Measurements from ENCODE around the gene MOV10. TPM values are rescaled to one million over a fixed set of nuclear protein-coding genes. Genes with fewer than 3 reads are reported as not detected.

The MOV10 gene
- total and polyA plus RNA-seq, 9 of the 15 experiments (the other 6 are each of a cell fraction or from before 2014, with no cell fraction given): 16.7 to 105 (median 49.5) TPM

- TF ChIP-seq MEF2D (tag; conservative IDR thresholded peaks at IDR 0.05; ENCODE audit: low read depth): no peak
- 0 out of 2 replicates have a peak, but pooled peaks have one; percentile 49 for TF ChIP-seq MYNN (IDR thresholded peaks at IDR 0.05)
- no peak for TF ChIP-seq MYNN (CRISPR knock-in tag; IDR thresholded peaks at IDR 0.05)
- TF ChIP-seq ETV5 (CRISPR knock-in tag; IDR thresholded peaks at IDR 0.05; ENCODE audit: low read depth): 0 out of 2 replicates have a peak, but pooled peaks have one; percentile 34
- TF ChIP-seq TCF3 (CRISPR knock-in tag; IDR thresholded peaks at IDR 0.05): peak; percentile 23
- no peak for TF ChIP-seq E4F1 (CRISPR knock-in tag; IDR thresholded peaks at IDR 0.05; ENCODE audit: borderline replicate concordance)
- no peak for TF ChIP-seq MAX (CRISPR knock-in tag; IDR thresholded peaks at IDR 0.05)
- peak; percentile 67 for TF ChIP-seq POLR2A (conservative IDR thresholded peaks at IDR 0.05)
- TF ChIP-seq BRD9 (IDR thresholded peaks at IDR 0.05; ENCODE audit: low read depth, partially characterized antibody): no peak
- 0 out of 2 replicates have a peak, but pooled peaks have one; percentile 46 for TF ChIP-seq MITF (IDR thresholded peaks at IDR 0.05)
- TF ChIP-seq TEAD1 (CRISPR knock-in tag; IDR thresholded peaks at IDR 0.05): peak; percentile 19 to 46; a peak in 1 of 4 replicates
- peak; percentile 30; the same call in 1 of the 2 replicates for TF ChIP-seq CXXC5 (CRISPR knock-in tag; IDR thresholded peaks at IDR 0.05)
- no peak for TF ChIP-seq DNMT1 (IDR thresholded peaks at IDR 0.05)
- peak; percentile 80 for TF ChIP-seq RAD51 (IDR thresholded peaks at IDR 0.05; ENCODE audit: borderline replicate concordance, low read depth)
- TF ChIP-seq FOXJ2 (tag; IDR thresholded peaks at IDR 0.05): 0 out of 2 replicates have a peak, but pooled peaks have one; percentile 11
- peak; percentile 45; the same call in 1 of the 2 replicates for TF ChIP-seq SP1 (CRISPR knock-in tag; IDR thresholded peaks at IDR 0.05)
- no peak for TF ChIP-seq ZKSCAN3 (CRISPR knock-in tag; IDR thresholded peaks at IDR 0.05)
- TF ChIP-seq CTBP1 (IDR thresholded peaks at IDR 0.05; ENCODE audit: borderline replicate concordance): peak; percentile 44; the same call in 1 of the 2 replicates
- TF ChIP-seq TAF1 (IDR thresholded peaks at IDR 0.05; ENCODE audit: control insufficient read depth, extremely low read depth, insufficient read depth, low read length, severe bottlenecking): peak; percentile 15
- TF ChIP-seq MBD2 (IDR thresholded peaks at IDR 0.05; ENCODE audit: borderline replicate concordance, low read depth): no peak
- 0 out of 2 replicates have a peak, but pooled peaks have one; percentile 8 for TF ChIP-seq ZNF75A (CRISPR knock-in tag; IDR thresholded peaks at IDR 0.05)
- TF ChIP-seq ZNF140 (CRISPR knock-in tag; IDR thresholded peaks at IDR 0.05): no peak
- no peak for TF ChIP-seq ID3 (CRISPR knock-in tag; IDR thresholded peaks at IDR 0.05)
- 0 out of 2 replicates have a peak, but pooled peaks have one; percentile 53 for TF ChIP-seq ID3 (tag; IDR thresholded peaks at IDR 0.05)
These were observed 24.2 kb downstream of the MOV10 start (continued) for GRCh38 chr1:112698366-112699310.
